MCF 10A (cell line): Measurements from ENCODE around the gene ZBTB21. TPM values are rescaled to one million over a fixed set of nuclear protein-coding genes. Genes with fewer than 3 reads are reported as not detected.
A peak's percentile ranks its signal among the peaks of the same experiment; 100 is the strongest.

Source experiments
- BruUV-seq: library from RNA; stranded (reverse); fragments of 400-500 nt; replicated peaks from 2 replicates; lab custom pipeline; 2021; lab: Mats Ljungman, UMichigan
- CTCF ChIA-PET: fragments of 300-600 bp; sonication (Branson Sonifier 250); formaldehyde crosslinking; extraction: SDS; loops from one replicate; lab custom pipeline; 2021; ENCODE audit warnings: antibody characterized with exemption, inconsistent platforms; lab: Yijun Ruan, JAX
- POLR2A ChIA-PET: fragments of 300-600, 350-650 bp; sonication (Branson Sonifier 250); formaldehyde crosslinking; extraction: SDS; loops from one replicate; lab custom pipeline; 2020; ENCODE audit warnings: antibody characterized with exemption, inconsistent platforms; lab: Yijun Ruan, JAX
- DNase-seq: peaks from one replicate; pipeline ENCODE4 v3.0.0-alpha.2; 2018; ENCODE audit not compliant: unreplicated experiment
- H3K27ac Mint-ChIP-seq: one replicate; pipeline ENCODE4 v1.8.0; 2022; ENCODE audit warnings: mild to moderate bottlenecking, low read depth, mixed read lengths; ENCODE audit not compliant: unreplicated experiment
- H3K27me3 Mint-ChIP-seq: one replicate; pipeline ENCODE4 v1.8.0; 2022; ENCODE audit warnings: mixed read lengths; ENCODE audit not compliant: insufficient read depth, unreplicated experiment
- H3K36me3 Mint-ChIP-seq: one replicate; pipeline ENCODE4 v1.8.0; 2022; ENCODE audit warnings: mild to moderate bottlenecking, moderate library complexity, mixed read lengths; ENCODE audit not compliant: insufficient read depth, unreplicated experiment
- H3K4me1 Mint-ChIP-seq: one replicate; pipeline ENCODE4 v1.8.0; 2022; ENCODE audit warnings: mixed read lengths; ENCODE audit not compliant: insufficient read depth, unreplicated experiment
- H3K4me3 Mint-ChIP-seq: one replicate; pipeline ENCODE4 v1.8.0; 2022; ENCODE audit warnings: mild to moderate bottlenecking, moderate library complexity, mixed read lengths; ENCODE audit not compliant: unreplicated experiment
- H3K9me3 Mint-ChIP-seq: one replicate; pipeline ENCODE4 v1.8.0; 2022; ENCODE audit warnings: mixed read lengths; ENCODE audit not compliant: unreplicated experiment
- intact Hi-C: fragments of 100-400 bp; cut with micrococcal nuclease; formaldehyde crosslinking; loops from 2 replicates; pipeline ENCODE4 v1.14.1; 2022
- total RNA-seq: library from RNA; stranded (reverse); gene quantifications from 2 replicates; pipeline ENCODE4 v1.2.3, GENCODE V29; 2022
- TF ChIP-seq, protein P1 (sequence below): fragments of 200-600 bp; IDR thresholded peaks from one replicate; pipeline ENCODE4 v1.8.0; 2022; ENCODE audit warnings: antibody characterized with exemption, mild to moderate bottlenecking; ENCODE audit not compliant: unreplicated experiment

The ZBTB21 gene
- total RNA-seq, 1 experiment from 2014 or later: 27.3 TPM

DNA sequence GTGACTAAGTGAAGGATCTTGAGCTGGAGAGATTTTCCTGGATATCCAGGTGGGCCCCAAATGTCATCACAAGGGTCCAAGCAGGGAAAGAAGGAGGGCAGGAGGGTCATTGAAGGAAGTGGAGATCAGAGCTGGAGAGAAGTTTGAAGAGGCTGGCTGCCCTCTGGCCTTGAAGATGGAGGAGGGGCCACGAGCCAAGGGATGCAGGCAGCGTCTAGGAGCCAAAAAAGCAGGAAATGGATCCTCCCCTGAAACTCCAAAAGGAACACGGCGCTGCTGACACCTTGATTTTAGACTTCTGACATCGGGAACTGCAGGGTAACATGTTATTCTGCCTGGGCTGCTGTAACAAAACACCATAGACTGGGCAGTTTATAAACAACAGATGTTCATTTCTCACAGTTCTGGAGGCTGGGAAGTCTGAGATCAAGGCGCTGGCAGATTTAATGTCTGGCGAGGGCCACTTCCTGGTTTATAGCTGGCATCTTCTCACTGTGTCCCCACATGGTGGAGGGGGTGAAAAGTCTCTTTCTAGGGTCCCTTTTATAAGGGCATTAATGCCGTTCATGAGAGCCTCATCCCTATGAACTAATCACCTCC is 28.8 kb upstream of the ZBTB21 start:
- no peaks in the 10 kb centered on the region for H3K9me3 Mint-ChIP-seq
- peak; percentile 24 for DNase-seq
- POLR2A ChIA-PET: interaction anchor here (0.8 to 1.4 kb wide), 3 partner anchors 8 to 27 kb away, joined by 3 to 4 read pairs (median 3); no protein-coding TSS in a partner anchor
- TF ChIP-seq, protein P1, sequence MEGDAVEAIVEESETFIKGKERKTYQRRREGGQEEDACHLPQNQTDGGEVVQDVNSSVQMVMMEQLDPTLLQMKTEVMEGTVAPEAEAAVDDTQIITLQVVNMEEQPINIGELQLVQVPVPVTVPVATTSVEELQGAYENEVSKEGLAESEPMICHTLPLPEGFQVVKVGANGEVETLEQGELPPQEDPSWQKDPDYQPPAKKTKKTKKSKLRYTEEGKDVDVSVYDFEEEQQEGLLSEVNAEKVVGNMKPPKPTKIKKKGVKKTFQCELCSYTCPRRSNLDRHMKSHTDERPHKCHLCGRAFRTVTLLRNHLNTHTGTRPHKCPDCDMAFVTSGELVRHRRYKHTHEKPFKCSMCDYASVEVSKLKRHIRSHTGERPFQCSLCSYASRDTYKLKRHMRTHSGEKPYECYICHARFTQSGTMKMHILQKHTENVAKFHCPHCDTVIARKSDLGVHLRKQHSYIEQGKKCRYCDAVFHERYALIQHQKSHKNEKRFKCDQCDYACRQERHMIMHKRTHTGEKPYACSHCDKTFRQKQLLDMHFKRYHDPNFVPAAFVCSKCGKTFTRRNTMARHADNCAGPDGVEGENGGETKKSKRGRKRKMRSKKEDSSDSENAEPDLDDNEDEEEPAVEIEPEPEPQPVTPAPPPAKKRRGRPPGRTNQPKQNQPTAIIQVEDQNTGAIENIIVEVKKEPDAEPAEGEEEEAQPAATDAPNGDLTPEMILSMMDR: no peak
- CTCF ChIA-PET: interaction anchor here (0.5 to 1.6 kb wide), 3 partner anchors 9 to 107 kb away, joined by 3 to 5 read pairs (median 3); no protein-coding TSS in a partner anchor
- BruUV-seq: no TSS peak
- H3K27ac Mint-ChIP-seq: peak overlapping the region; percentile 64
- no peaks in the 10 kb centered on the region for H3K27me3 Mint-ChIP-seq
- H3K36me3 Mint-ChIP-seq: no peaks in the 10 kb centered on the region
- intact Hi-C loops: no loop called here
- peaks cover 24% of the 10 kb centered on the region for H3K4me1 Mint-ChIP-seq
- no peak overlapping the region for H3K4me3 Mint-ChIP-seq

DNA sequence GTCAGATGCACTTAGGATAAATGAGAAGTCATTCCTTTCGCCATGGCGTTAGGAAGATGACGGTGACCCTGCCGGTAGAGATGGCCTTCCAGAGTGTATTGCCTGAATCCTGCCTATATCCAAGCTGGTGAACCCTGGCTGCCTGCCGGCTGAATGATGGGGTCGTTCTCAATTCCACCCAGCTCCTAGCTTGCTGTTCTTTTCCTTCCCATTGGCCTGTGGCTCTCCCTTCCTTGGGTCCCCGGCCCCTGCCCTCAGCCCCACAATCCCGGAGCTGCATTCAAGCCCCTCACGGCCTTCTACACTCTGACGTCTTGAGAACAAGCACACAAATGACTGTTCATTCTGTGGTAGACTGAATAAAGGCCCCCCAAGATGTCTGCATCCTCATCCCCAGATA is 28.2 kb upstream of the ZBTB21 start:
- Mint-ChIP-seq H3K27me3 (no peaks in the 10 kb centered on the region), H3K27ac (no peak overlapping the region), H3K36me3 (no peaks in the 10 kb centered on the region), H3K4me3 (no peak overlapping the region), H3K9me3 (no peaks in the 10 kb centered on the region), H3K4me1 (peaks cover 24% of the 10 kb centered on the region)
- intact Hi-C loops: no loop called here
- ChIA-PET POLR2A (interaction anchor here (1.4 kb wide), 1 partner anchor 26 kb away, joined by 4 read pairs; no protein-coding TSS in a partner anchor), CTCF (interaction anchor here (0.5 to 1.6 kb wide), 3 partner anchors 9 to 107 kb away, joined by 3 to 5 read pairs (median 3); no protein-coding TSS in a partner anchor)
- no peak for DNase-seq
- TF ChIP-seq, protein P1: no peak
- BruUV-seq: no TSS peak

DNA sequence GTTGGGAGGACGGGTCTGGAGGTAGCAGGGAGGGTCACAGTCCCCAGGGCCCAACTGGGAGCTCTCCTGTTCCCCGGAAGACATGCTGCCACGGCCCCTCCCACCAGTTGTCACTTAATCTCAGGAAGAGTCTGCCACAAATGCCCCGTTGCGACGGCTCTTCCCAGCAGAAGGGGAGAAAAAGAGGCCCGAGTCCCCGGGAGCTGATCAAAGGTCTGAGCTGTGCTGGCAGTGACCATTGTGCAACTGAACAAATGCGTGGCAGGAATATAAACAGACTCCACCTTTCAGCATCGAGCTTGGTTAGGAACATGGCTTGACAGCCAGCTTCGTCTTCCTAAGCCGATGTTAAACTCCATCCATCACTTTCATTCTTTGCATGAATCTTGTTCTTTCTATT is 27.8 kb upstream of the ZBTB21 start:
- H3K4me3 Mint-ChIP-seq: no peak overlapping the region
- DNase-seq: no peak
- no peaks in the 10 kb centered on the region for H3K36me3 Mint-ChIP-seq
- peak overlapping the region; percentile 53 for H3K27ac Mint-ChIP-seq
- peaks cover 24% of the 10 kb centered on the region for H3K4me1 Mint-ChIP-seq
- intact Hi-C loops: no loop called here
- no TSS peak for BruUV-seq
- POLR2A ChIA-PET: interaction anchor here (1.4 kb wide), 1 partner anchor 26 kb away, joined by 4 read pairs; no protein-coding TSS in a partner anchor
- no peaks in the 10 kb centered on the region for H3K27me3 Mint-ChIP-seq
- TF ChIP-seq, protein P1: no peak
- no peaks in the 10 kb centered on the region for H3K9me3 Mint-ChIP-seq
- CTCF ChIA-PET: interaction anchor here (0.6 to 1.6 kb wide), 3 partner anchors 9 to 79 kb away, joined by 3 to 5 read pairs (median 3); no protein-coding TSS in a partner anchor

DNA sequence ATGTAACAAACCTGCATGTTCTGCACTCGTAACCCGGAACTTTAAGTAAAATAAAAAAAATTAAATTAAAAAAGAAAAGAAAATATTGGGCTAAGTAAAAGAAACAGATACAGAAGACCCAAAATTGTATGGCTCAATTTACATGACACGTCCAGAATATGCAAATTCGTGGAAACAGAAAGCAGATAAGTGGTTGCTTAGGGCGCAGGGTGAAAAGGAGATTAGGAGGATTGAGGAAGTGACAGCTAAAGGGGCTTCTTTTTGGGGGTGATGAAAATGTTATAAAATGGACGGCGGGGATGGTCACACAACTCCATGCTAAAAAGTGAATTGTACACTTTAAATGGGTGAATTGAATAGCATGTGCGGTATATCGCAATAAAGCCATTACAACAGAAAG is 27.4 kb upstream of the ZBTB21 start:
- ChIA-PET POLR2A (interaction anchor here (1.4 kb wide), 1 partner anchor 27 kb away, joined by 4 read pairs; no protein-coding TSS in a partner anchor), CTCF (interaction anchor here (0.6 to 1.6 kb wide), 2 partner anchors 70 to 79 kb away, joined by 3 to 5 read pairs; no protein-coding TSS in a partner anchor)
- peaks cover 24% of the 10 kb centered on the region for H3K4me1 Mint-ChIP-seq
- TF ChIP-seq, protein P1: no peak
- no peak overlapping the region for H3K4me3 Mint-ChIP-seq
- no peaks in the 10 kb centered on the region for H3K36me3 Mint-ChIP-seq
- H3K27me3 Mint-ChIP-seq: no peaks in the 10 kb centered on the region
- DNase-seq: no peak
- H3K27ac Mint-ChIP-seq: peak overlapping the region; percentile 53
- no peaks in the 10 kb centered on the region for H3K9me3 Mint-ChIP-seq
- BruUV-seq: no TSS peak
- intact Hi-C loops: no loop called here
